ENCODE measurements around the gene DCTN4. TPM values are rescaled to one million over a fixed set of nuclear protein-coding genes. Genes with fewer than 3 reads are reported as not detected.

The DCTN4 gene
- polyA plus RNA-seq, 1 experiment, result 61.1 TPM

DNA sequence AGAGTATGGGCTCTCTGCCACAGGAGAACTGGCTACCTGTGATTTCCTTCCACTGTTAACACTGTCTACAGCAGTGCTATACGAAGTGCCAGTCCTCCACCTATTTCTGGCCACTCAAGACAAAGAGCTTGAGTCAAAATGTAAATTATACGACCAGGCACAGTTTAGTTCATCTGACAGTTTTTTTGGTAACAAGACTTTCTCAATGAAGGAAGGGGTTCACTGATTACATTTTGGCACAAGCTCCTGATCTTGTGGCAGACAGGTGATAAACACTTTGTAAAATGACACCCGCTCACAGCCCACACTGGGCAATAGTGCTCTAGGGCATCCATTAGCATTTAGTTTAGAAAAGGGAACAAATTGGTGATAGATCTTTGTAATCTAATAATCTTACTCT lies 66.5 kb downstream of the DCTN4 start:
- Histone ChIP-seq H3K27me3 (ENCODE audit: control insufficient read depth, insufficient read depth, low read length) (no peaks in the 10 kb centered on the region), H3K4me3 (ENCODE audit: low read depth, low read length) (no peak overlapping the region), H3K27ac (ENCODE audit: low read depth, low read length) (no peak overlapping the region), H3K9me3 (ENCODE audit: control insufficient read depth, insufficient read depth, low read length) (no peaks in the 10 kb centered on the region)
- POLR2A ChIA-PET, result no interaction called here
- CTCF ChIA-PET, result interaction anchor here (1.2 kb wide), 1 partner anchor 131 kb away, joined by 5 read pairs; no protein-coding TSS in a partner anchor
- DNase-seq (ENCODE audit: low read depth, low spot score), result no peak
- no peak for TF ChIP-seq CTCF (IDR thresholded peaks at IDR 0.05; ENCODE audit: low read depth, low read length)

- Histone ChIP-seq H3K9me3 (ENCODE audit: control insufficient read depth, insufficient read depth, low read length) (no peaks in the 10 kb centered on the region), H3K27ac (ENCODE audit: low read depth, low read length) (no peak overlapping the region), H3K27me3 (ENCODE audit: control insufficient read depth, insufficient read depth, low read length) (no peaks in the 10 kb centered on the region), H3K4me3 (ENCODE audit: low read depth, low read length) (no peak overlapping the region)
- POLR2A ChIA-PET, result interaction anchor here (0.7 kb wide), 1 partner anchor 419 kb away, joined by 4 read pairs; no protein-coding TSS in a partner anchor
- DNase-seq (ENCODE audit: low read depth, low spot score), result no peak
- CTCF ChIA-PET, result interaction anchor here (1.6 kb wide), 1 partner anchor 9 kb away, joined by 4 read pairs; no protein-coding TSS in a partner anchor
- no peak for TF ChIP-seq CTCF (IDR thresholded peaks at IDR 0.05; ENCODE audit: low read depth, low read length)
These were observed 68.1 kb downstream of the DCTN4 start for GRCh38 chr5:150690760-150691159.

GRCh38 chr5:150689120-150689519 lies 69.7 kb downstream of the DCTN4 start:
- ChIA-PET CTCF (interaction anchor here (2.7 kb wide), 1 partner anchor 11 kb away, joined by 14 read pairs; the partner anchor contains the start of gene RBM22), POLR2A (no interaction called here)
- H3K9me3 ChIP-seq (ENCODE audit: control insufficient read depth, insufficient read depth, low read length), result no peaks in the 10 kb centered on the region
- H3K4me3 ChIP-seq (ENCODE audit: low read depth, low read length), result no peak overlapping the region
- TF ChIP-seq CTCF (IDR thresholded peaks at IDR 0.05; ENCODE audit: low read depth, low read length), result no peak
- H3K27me3 ChIP-seq (ENCODE audit: control insufficient read depth, insufficient read depth, low read length), result no peaks in the 10 kb centered on the region
- DNase-seq (ENCODE audit: low read depth, low spot score), result no peak
- no peak overlapping the region for H3K27ac ChIP-seq (ENCODE audit: low read depth, low read length)

DNA sequence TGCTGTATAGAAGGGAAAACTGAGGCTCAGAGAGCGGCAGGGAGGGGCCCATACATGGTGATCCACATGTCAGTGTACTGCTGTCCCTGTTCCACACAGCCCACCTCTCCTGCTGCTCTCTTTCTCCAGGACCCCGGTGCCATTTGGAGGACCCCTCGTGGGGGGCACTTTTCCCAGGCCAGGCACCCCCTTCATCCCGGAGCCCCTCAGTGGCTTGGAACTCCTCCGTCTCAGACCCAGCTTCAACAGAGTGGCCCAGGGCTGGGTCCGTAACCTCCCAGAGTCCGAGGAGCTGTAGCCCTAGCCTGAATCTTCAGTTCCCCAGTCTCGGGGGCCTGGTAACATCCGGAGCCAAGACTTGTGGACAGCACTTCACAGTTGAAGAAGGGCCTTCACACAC lies 82.2 kb downstream of the DCTN4 start:
- Histone ChIP-seq H3K27ac (ENCODE audit: low read depth, low read length) (no peak overlapping the region), H3K4me3 (ENCODE audit: low read depth, low read length) (no peak overlapping the region), H3K27me3 (ENCODE audit: control insufficient read depth, insufficient read depth, low read length) (no peaks in the 10 kb centered on the region), H3K9me3 (ENCODE audit: control insufficient read depth, insufficient read depth, low read length) (no peaks in the 10 kb centered on the region)
- CTCF ChIA-PET, result no interaction called here
- no peak for DNase-seq (ENCODE audit: low read depth, low spot score)
- TF ChIP-seq CTCF (IDR thresholded peaks at IDR 0.05; ENCODE audit: low read depth, low read length), result no peak
- POLR2A ChIA-PET, result no interaction called here

DNA sequence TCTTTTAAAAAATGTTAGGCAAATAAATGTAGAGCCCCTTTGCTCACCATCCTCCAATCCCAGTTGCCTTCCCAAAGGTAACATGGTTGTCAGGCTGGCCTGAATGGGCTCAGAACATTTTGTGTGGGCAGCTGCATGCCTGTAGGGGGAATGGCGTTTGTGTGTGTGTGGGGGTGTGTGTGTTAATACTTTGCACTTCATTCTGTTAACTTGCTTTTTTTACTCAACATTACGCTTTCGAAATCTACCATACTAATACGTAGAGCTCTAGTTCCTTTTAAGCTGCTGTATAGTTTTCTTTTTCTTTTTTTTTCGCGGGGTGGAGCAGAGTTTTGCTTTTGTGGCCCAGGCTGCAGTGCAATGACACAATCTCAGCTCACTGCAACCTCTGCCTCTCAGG lies 83.7 kb downstream of the DCTN4 start:
- no peak for TF ChIP-seq CTCF (IDR thresholded peaks at IDR 0.05; ENCODE audit: low read depth, low read length)
- Histone ChIP-seq H3K9me3 (ENCODE audit: control insufficient read depth, insufficient read depth, low read length) (no peaks in the 10 kb centered on the region), H3K4me3 (ENCODE audit: low read depth, low read length) (no peak overlapping the region), H3K27ac (ENCODE audit: low read depth, low read length) (no peak overlapping the region), H3K27me3 (ENCODE audit: control insufficient read depth, insufficient read depth, low read length) (peaks cover 4% of the 10 kb centered on the region)
- DNase-seq (ENCODE audit: low read depth, low spot score), result no peak
- POLR2A ChIA-PET, result no interaction called here
- CTCF ChIA-PET, result interaction anchor here (0.5 kb wide), 1 partner anchor 53 kb away, joined by 4 read pairs; no protein-coding TSS in a partner anchor

Measured in AG04450 (cell line).